ENCODE measurements around the gene ZBED2.
"Not testable (repeated sequence)": the region's sequence is repeated elsewhere in the genome, so short reads cannot be mapped to it uniquely, and the experiment has no call there.

The ZBED2 gene, protein sequence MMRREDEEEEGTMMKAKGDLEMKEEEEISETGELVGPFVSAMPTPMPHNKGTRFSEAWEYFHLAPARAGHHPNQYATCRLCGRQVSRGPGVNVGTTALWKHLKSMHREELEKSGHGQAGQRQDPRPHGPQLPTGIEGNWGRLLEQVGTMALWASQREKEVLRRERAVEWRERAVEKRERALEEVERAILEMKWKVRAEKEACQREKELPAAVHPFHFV

DNA sequence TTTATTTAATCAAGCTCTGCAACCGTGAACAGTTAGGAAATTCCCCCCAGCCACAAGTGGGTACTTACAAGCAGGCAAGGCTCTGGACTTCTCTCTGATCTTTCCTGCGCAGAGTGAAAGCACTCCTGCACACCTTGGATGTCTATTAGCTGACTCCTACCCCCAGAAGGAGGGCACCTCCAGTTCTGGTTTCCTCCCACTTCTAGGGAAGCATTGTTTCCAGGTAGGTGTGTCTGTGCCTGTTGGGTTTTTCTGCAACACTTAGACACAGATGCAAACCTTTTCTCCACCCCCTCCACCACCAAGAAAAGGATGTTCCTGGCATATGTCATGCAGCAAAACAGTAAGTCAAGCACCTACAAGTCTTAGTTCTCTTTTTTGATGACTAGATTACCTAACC, at the start of gene ZBED2:
ZBED2 (minus strand) TSS at position 115 of the 400 bp plus-strand sequence. CDS start 1,145 bp downstream, outside the sequence.
- TF ChIP-seq, protein P1, sequence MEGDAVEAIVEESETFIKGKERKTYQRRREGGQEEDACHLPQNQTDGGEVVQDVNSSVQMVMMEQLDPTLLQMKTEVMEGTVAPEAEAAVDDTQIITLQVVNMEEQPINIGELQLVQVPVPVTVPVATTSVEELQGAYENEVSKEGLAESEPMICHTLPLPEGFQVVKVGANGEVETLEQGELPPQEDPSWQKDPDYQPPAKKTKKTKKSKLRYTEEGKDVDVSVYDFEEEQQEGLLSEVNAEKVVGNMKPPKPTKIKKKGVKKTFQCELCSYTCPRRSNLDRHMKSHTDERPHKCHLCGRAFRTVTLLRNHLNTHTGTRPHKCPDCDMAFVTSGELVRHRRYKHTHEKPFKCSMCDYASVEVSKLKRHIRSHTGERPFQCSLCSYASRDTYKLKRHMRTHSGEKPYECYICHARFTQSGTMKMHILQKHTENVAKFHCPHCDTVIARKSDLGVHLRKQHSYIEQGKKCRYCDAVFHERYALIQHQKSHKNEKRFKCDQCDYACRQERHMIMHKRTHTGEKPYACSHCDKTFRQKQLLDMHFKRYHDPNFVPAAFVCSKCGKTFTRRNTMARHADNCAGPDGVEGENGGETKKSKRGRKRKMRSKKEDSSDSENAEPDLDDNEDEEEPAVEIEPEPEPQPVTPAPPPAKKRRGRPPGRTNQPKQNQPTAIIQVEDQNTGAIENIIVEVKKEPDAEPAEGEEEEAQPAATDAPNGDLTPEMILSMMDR (IDR thresholded peaks at IDR 0.05), result no peak
- no peaks in the 10 kb centered on the region for H3K4me1 ChIP-seq (ENCODE audit: control insufficient read depth in 1 of 2, insufficient read depth in 1 of 2, low read depth in 1 of 2, low read length in 1 of 2)
- no peaks in the 10 kb centered on the region for H3K27me3 ChIP-seq
- H3K4me3 ChIP-seq (ENCODE audit: low read depth in 1 of 2, low read length in 1 of 2), result no peak within 1 kb of the TSS
- H3K9me3 ChIP-seq, result no peaks in the 10 kb centered on the region
- H3K27ac ChIP-seq, result no peak within 1 kb of the TSS
- no peaks in the 10 kb centered on the region for H3K36me3 ChIP-seq

GRCh38 chr3:111639316-111639715, 44.2 kb upstream of the ZBED2 start:
- H3K27ac ChIP-seq, result no peak overlapping the region
- H3K36me3 ChIP-seq, result no peaks in the 10 kb centered on the region
- no peaks in the 10 kb centered on the region for H3K9me3 ChIP-seq
- H3K27me3 ChIP-seq, result no peaks in the 10 kb centered on the region
- H3K4me3 ChIP-seq (ENCODE audit: low read depth in 1 of 2, low read length in 1 of 2), result no peak overlapping the region
- TF ChIP-seq, protein P1 (IDR thresholded peaks at IDR 0.05), result no peak
- H3K4me1 ChIP-seq (ENCODE audit: control insufficient read depth in 1 of 2, insufficient read depth in 1 of 2, low read depth in 1 of 2, low read length in 1 of 2), result no peaks in the 10 kb centered on the region

GRCh38 chr3:111636366-111636885, 41.3 kb upstream of the ZBED2 start:
- TF ChIP-seq, protein P1 (IDR thresholded peaks at IDR 0.05), result no peak
- Histone ChIP-seq H3K9me3 (no peaks in the 10 kb centered on the region), H3K36me3 (no peaks in the 10 kb centered on the region), H3K4me3 (ENCODE audit: low read depth in 1 of 2, low read length in 1 of 2) (no peak overlapping the region), H3K27me3 (no peaks in the 10 kb centered on the region), H3K4me1 (ENCODE audit: control insufficient read depth in 1 of 2, insufficient read depth in 1 of 2, low read depth in 1 of 2, low read length in 1 of 2) (no peaks in the 10 kb centered on the region), H3K27ac (no peak overlapping the region)

- no peak overlapping the region for H3K27ac ChIP-seq
- H3K4me3 ChIP-seq (ENCODE audit: low read depth in 1 of 2, low read length in 1 of 2), result no peak overlapping the region
- no peaks in the 10 kb centered on the region for H3K9me3 ChIP-seq
- no peaks in the 10 kb centered on the region for H3K36me3 ChIP-seq
- TF ChIP-seq, protein P1 (IDR thresholded peaks at IDR 0.05), result no peak
- H3K4me1 ChIP-seq (ENCODE audit: control insufficient read depth in 1 of 2, insufficient read depth in 1 of 2, low read depth in 1 of 2, low read length in 1 of 2), result no peaks in the 10 kb centered on the region
- H3K27me3 ChIP-seq, result no peaks in the 10 kb centered on the region
Observed at GRCh38 chr3:111635403-111635802, 40.3 kb upstream of the ZBED2 start.

GRCh38 chr3:111630638-111631037, 35.5 kb upstream of the ZBED2 start:
- H3K27me3 ChIP-seq; H3K36me3 ChIP-seq; H3K4me1 ChIP-seq (ENCODE audit: control insufficient read depth in 1 of 2, insufficient read depth in 1 of 2, low read depth in 1 of 2, low read length in 1 of 2); H3K4me3 ChIP-seq (ENCODE audit: low read depth in 1 of 2, low read length in 1 of 2); H3K9me3 ChIP-seq; H3K27ac ChIP-seq: not testable (repeated sequence)

DNA sequence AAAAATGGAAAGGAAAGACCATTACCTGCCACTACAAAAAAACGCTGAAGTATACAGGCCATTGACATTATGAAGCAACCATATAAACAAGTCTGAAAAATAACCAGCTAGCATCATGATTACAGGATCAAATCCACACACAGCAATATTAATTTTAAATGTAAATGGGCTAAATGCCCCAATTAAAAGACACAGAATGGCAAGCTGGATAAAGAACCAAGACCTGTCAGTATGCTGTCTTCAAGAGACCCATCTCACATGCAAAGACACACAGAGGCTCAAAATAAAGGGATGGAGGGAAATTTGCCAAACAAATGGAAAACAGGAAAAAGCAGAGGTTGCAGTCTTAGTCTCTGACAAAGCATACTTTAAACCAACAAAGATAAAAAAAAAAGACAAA, 33.9 kb upstream of the ZBED2 start:
- not testable (repeated sequence) for H3K4me1 ChIP-seq (ENCODE audit: control insufficient read depth in 1 of 2, insufficient read depth in 1 of 2, low read depth in 1 of 2, low read length in 1 of 2); H3K36me3 ChIP-seq; H3K9me3 ChIP-seq; H3K27me3 ChIP-seq; H3K4me3 ChIP-seq (ENCODE audit: low read depth in 1 of 2, low read length in 1 of 2); H3K27ac ChIP-seq
